ENCODE data around the gene TENT4A.

DNA sequence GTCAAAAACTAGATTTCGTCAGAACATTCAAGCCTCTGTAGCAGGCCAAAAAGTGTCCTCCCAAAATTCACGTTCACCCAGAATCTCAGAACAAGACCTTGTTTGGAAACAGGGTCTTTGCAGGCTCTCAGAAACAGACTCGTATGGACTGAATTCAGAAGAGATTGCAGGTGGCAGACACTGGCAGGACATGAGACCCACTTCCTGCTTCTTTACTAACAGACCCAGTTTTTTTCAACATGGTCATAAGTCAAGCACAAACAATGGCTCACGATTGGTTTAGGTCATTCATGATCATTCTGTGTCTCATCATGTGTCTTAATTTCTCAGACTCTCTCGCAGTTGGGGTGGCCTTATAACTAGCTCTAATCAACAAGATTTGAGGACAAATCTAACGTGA, 5.4 kb upstream of the TENT4A start:
- TF ChIP-seq, protein P1, sequence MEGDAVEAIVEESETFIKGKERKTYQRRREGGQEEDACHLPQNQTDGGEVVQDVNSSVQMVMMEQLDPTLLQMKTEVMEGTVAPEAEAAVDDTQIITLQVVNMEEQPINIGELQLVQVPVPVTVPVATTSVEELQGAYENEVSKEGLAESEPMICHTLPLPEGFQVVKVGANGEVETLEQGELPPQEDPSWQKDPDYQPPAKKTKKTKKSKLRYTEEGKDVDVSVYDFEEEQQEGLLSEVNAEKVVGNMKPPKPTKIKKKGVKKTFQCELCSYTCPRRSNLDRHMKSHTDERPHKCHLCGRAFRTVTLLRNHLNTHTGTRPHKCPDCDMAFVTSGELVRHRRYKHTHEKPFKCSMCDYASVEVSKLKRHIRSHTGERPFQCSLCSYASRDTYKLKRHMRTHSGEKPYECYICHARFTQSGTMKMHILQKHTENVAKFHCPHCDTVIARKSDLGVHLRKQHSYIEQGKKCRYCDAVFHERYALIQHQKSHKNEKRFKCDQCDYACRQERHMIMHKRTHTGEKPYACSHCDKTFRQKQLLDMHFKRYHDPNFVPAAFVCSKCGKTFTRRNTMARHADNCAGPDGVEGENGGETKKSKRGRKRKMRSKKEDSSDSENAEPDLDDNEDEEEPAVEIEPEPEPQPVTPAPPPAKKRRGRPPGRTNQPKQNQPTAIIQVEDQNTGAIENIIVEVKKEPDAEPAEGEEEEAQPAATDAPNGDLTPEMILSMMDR (IDR thresholded peaks at IDR 0.05), result no peak
- no peak for TF ChIP-seq POLR2A (IDR thresholded peaks at IDR 0.05)

All from right lobe of liver (tissue), 4 donors.